K562 (cell line): ENCODE results near the gene CSNK1D. TPM values are rescaled to one million over a fixed set of nuclear protein-coding genes. Genes with fewer than 3 reads are reported as not detected.

Source experiments
- AFF1 ChIP-seq, 2 experiments: fragments of 450-650 bp; IDR thresholded peaks; 2 replicates each; pipeline ENCODE4 v1.6.1; 2018; ENCODE audit warnings: mild to moderate bottlenecking in 2 of 2, low read depth in 1 of 2; ENCODE audit not compliant: partially characterized antibody in 2 of 2
- GMEB1 ChIP-seq: fragments of 250-450 bp; sonication (Bioruptor Pico); IDR thresholded peaks from 2 replicates; pipeline ENCODE4 v1.4.0; 2020; ENCODE audit warnings: mild to moderate bottlenecking
- HSF4 ChIP-seq: fragments of 250-450 bp; sonication (Bioruptor Pico); IDR thresholded peaks from 2 replicates; pipeline ENCODE4 v2.1.2; 2022; ENCODE audit warnings: mild to moderate bottlenecking, moderate library complexity, borderline replicate concordance
- KDM2B ChIP-seq: fragments of 250-450 bp; sonication (Bioruptor Pico); IDR thresholded peaks from 2 replicates; pipeline ENCODE4 v1.8.0; 2021; ENCODE audit warnings: mild to moderate bottlenecking, moderate library complexity
- PCBP1 ChIP-seq: fragments of 200-400 bp; formaldehyde crosslinking; IDR thresholded peaks from 2 replicates; pipeline ENCODE4 v1.6.1; 2018; ENCODE audit warnings: mild to moderate bottlenecking, low read depth, low read length; ENCODE audit not compliant: poor library complexity, severe bottlenecking
- POLR2A ChIP-seq: fragments of 450-650 bp; conservative IDR thresholded peaks from 2 replicates; pipeline ENCODE4 v1.6.1; 2016
- POLR2AphosphoS2 ChIP-seq: IDR thresholded peaks from 2 replicates; pipeline ENCODE4 v1.6.1; 2012; ENCODE audit warnings: low read length, improper control_type of control experiment
- RFX1 ChIP-seq: fragments of 450-650 bp; IDR thresholded peaks from 2 replicates; pipeline ENCODE4 v1.6.1; 2016; ENCODE audit warnings: mild to moderate bottlenecking, moderate library complexity
- SMARCA4 ChIP-seq: fragments of 450-650 bp; IDR thresholded peaks from 2 replicates; pipeline ENCODE4 v1.6.1; 2016
- TEAD2 ChIP-seq: fragments of 450-650 bp; IDR thresholded peaks from 2 replicates; pipeline ENCODE4 v1.6.1; 2016; ENCODE audit warnings: missing genetic modification characterization, control low read depth, missing compliant biosample characterization
- U2AF2 ChIP-seq: fragments of 200-400 bp; formaldehyde crosslinking; optimal IDR thresholded peaks from 2 replicates; pipeline ENCODE3; 2017; ENCODE audit warnings: low read depth, mild to moderate bottlenecking, low read length
- YY1 ChIP-seq, 3 experiments: IDR thresholded peaks; 2 replicates each; pipeline ENCODE4 v1.6.1; 2011; ENCODE audit warnings: low read length in 2 of 3, mild to moderate bottlenecking in 2 of 3, moderate library complexity in 2 of 3, borderline replicate concordance in 1 of 3, control low read depth in 1 of 3, low read depth in 1 of 3; ENCODE audit not compliant: insufficient read depth in 3 of 3, insufficient replicate concordance in 2 of 3, control insufficient read depth in 1 of 3, insufficient read length in 1 of 3; ENCODE audit errors: extremely low read depth in 1 of 3
- ZBTB26 ChIP-seq: fragments of 450-650 bp; formaldehyde crosslinking; IDR thresholded peaks from 2 replicates; pipeline ENCODE4 v1.4.0; 2022; ENCODE audit warnings: missing genetic modification characterization
- ZNF146 ChIP-seq: IDR thresholded peaks from one replicate; pipeline ENCODE4 v1.6.1; 2018; ENCODE audit warnings: missing compliant biosample characterization; ENCODE audit not compliant: unreplicated experiment
- ZNF280A ChIP-seq: fragments of 450-650 bp; IDR thresholded peaks from 2 replicates; pipeline ENCODE4 v1.6.1; 2018; ENCODE audit warnings: mild to moderate bottlenecking, low read depth; ENCODE audit not compliant: partially characterized antibody
- ZNF512 ChIP-seq: IDR thresholded peaks from 2 replicates; pipeline ENCODE4 v1.6.1; 2016; ENCODE audit warnings: missing genetic modification characterization, missing compliant biosample characterization
- ZNF785 ChIP-seq: fragments of 250-450 bp; sonication (Bioruptor Pico); IDR thresholded peaks from 2 replicates; pipeline ENCODE4 v1.4.0; 2020; ENCODE audit warnings: mild to moderate bottlenecking
- polyA plus RNA-seq, 8 experiments: library from polyadenylated mRNA; depleted of rRNA in 4 of 8; stranded (reverse) in 5 of 8; unstranded in 3 of 8; fragments of >200 nt; fragmentation: Nextera tagmentation in 2 of 8; fragmentation: Illumina TruSeq in 1 of 8; extraction: Ambion mirVana in 2 of 8; extraction: Trizol in 1 of 8; gene quantifications; 2 replicates each; pipeline versions ENCODE4 v1.2.1 to v1.2.3, GENCODE V29; 2011 to 2014; ENCODE audit warnings: inconsistent platforms in 1 of 8, missing spikeins in 1 of 8
- total RNA-seq, 7 experiments: library from RNA; depleted of rRNA in 6 of 7; stranded (reverse); fragments of >200 nt in 6 of 7; fragmentation: Illumina TruSeq in 2 of 7; extraction: Trizol in 2 of 7; gene quantifications; 2 replicates each; pipeline versions ENCODE4 v1.2.1 to v1.2.3, GENCODE V29; 2011 to 2021; ENCODE audit warnings: low replicate concordance in 1 of 7

CSNK1D gene
- total and polyA plus RNA-seq, 9 of the 15 experiments (the other 6 are each of a cell fraction or from before 2014, with no cell fraction given), result 6.5 to 133 (median 41.3) TPM

- TF ChIP-seq ZNF785 (CRISPR knock-in tag), result no peak
- TF ChIP-seq RFX1, result no peak
- TF ChIP-seq HSF4 (CRISPR knock-in tag), result no peak
- TF ChIP-seq U2AF2, result no peak
- TF ChIP-seq SMARCA4, result no peak
- TF ChIP-seq GMEB1 (CRISPR knock-in tag), result peak; percentile 82
- peak; percentile 72; the same call in 1 of the 2 replicates for TF ChIP-seq KDM2B
- no peak for TF ChIP-seq POLR2A
- TF ChIP-seq ZNF512 (tag), result no peak
- no peak for TF ChIP-seq ZNF146 (CRISPR knock-in tag)
- peak; percentile 70 for TF ChIP-seq PCBP1
- TF ChIP-seq TEAD2, result no peak
- peak in 1 of 2 experiments; percentile 32 for TF ChIP-seq AFF1 (IDR thresholded peaks at IDR 0.05; ENCODE audit: low read depth in 1 of 2, partially characterized antibody in 2 of 2)
- no peak for TF ChIP-seq ZNF280A
- TF ChIP-seq ZBTB26 (CRISPR knock-in tag), result no peak
- peak in 2 of 3 experiments; percentile 83 to 84 for TF ChIP-seq YY1 (IDR thresholded peaks at IDR 0.05; ENCODE audit: borderline replicate concordance in 1 of 3, control insufficient read depth in 1 of 3, extremely low read depth in 1 of 3, insufficient read depth in 3 of 3, insufficient read length in 1 of 3, insufficient replicate concordance in 2 of 3, low read depth in 1 of 3, low read length in 2 of 3)
- no peak for TF ChIP-seq POLR2AphosphoS2
Measured at GRCh38 chr17:82230609-82231311, 42.7 kb downstream of the CSNK1D start (continued).
